SK-N-SH (cell line): ENCODE data around the gene ADGRL4. TPM values are rescaled to one million over a fixed set of nuclear protein-coding genes. Genes with fewer than 3 reads are reported as not detected.

Experiments
- CTCF ChIA-PET: fragments of 300-600, 350-600 bp; formaldehyde crosslinking; extraction: SDS; loops from one replicate; lab custom pipeline; 2021; lab: Yijun Ruan, JAX
- POLR2A ChIA-PET: fragments of 350-600 bp; sonication (Branson Sonifier 250); formaldehyde crosslinking; extraction: SDS; loops from one replicate; lab custom pipeline; 2020; ENCODE audit warnings: antibody characterized with exemption, inconsistent platforms; lab: Yijun Ruan, JAX
- DNase-seq: peaks from one replicate; pipeline ENCODE4 v3.0.0; 2012
- H2AFZ ChIP-seq: fragments of 200-600 bp; sonication (generic); 2 replicates; pipeline ENCODE4 v1.8.1; 2016; ENCODE audit warnings: antibody characterized with exemption, mild to moderate bottlenecking, low read depth
- H3F3A ChIP-seq: fragments of 200-600 bp; sonication (generic); replicated peaks from 2 replicates; pipeline ENCODE3; 2016; ENCODE audit warnings: antibody characterized with exemption, mild to moderate bottlenecking; ENCODE audit not compliant: insufficient read depth
- H3K27ac ChIP-seq, 2 experiments: fragments of 200-500 bp in 1 of 2; fragments of 200-600 bp in 1 of 2; sonication (Bioruptor generic) in 1 of 2; sonication (generic), shearing (Covaris generic) in 1 of 2; 2 replicates each; pipeline versions ENCODE4 v1.5.1 to v1.6.1; 2014 to 2016; ENCODE audit warnings: low read depth in 2 of 2, inconsistent platforms in 1 of 2, low read length in 1 of 2, mild to moderate bottlenecking in 1 of 2, mixed read lengths in 1 of 2
- H3K27me3 ChIP-seq: fragments of 200-600 bp; sonication (generic), shearing (Covaris generic); 2 replicates; pipeline ENCODE4 v1.6.1; 2016; ENCODE audit warnings: mixed run types; ENCODE audit not compliant: insufficient read depth
- H3K36me3 ChIP-seq, 2 experiments: fragments of 200-500 bp in 1 of 2; fragments of 200-600 bp in 1 of 2; sonication (Bioruptor generic) in 1 of 2; sonication (generic) in 1 of 2; replicated peaks in 1 of 2; 2 replicates each; pipeline versions ENCODE3 to v1.5.1; 2014 to 2016; ENCODE audit warnings: low read length in 1 of 2, mild to moderate bottlenecking in 1 of 2; ENCODE audit not compliant: insufficient read depth in 2 of 2, control insufficient read depth in 1 of 2
- H3K4me1 ChIP-seq, 2 experiments: fragments of 200-500 bp in 1 of 2; fragments of 200-600 bp in 1 of 2; sonication (Bioruptor generic) in 1 of 2; sonication (generic), shearing (Covaris generic) in 1 of 2; 2 replicates each; pipeline versions ENCODE4 v1.5.1 to v1.6.1; 2014 to 2016; ENCODE audit warnings: low read depth in 1 of 2, low read length in 1 of 2, mixed run types in 1 of 2; ENCODE audit not compliant: insufficient read depth in 2 of 2, control insufficient read depth in 1 of 2
- H3K4me2 ChIP-seq: fragments of 200-600 bp; sonication (generic), shearing (Covaris generic); 2 replicates; pipeline ENCODE4 v1.6.1; 2017; ENCODE audit warnings: mixed run types
- H3K4me3 ChIP-seq, 2 experiments: fragments of 200-500 bp in 1 of 2; fragments of 200-600 bp in 1 of 2; sonication (Bioruptor generic) in 1 of 2; sonication (generic), shearing (Covaris generic) in 1 of 2; 2 replicates each; pipeline versions ENCODE4 v1.5.1 to v1.8.1; 2014 to 2016; ENCODE audit warnings: low read depth in 2 of 2, inconsistent platforms in 1 of 2, low read length in 1 of 2, mild to moderate bottlenecking in 1 of 2, mixed read lengths in 1 of 2, moderate library complexity in 1 of 2
- H3K79me2 ChIP-seq: fragments of 200-600 bp; sonication (generic); 2 replicates; pipeline ENCODE4 v1.8.1; 2017; ENCODE audit warnings: mild to moderate bottlenecking; ENCODE audit not compliant: insufficient read depth
- H3K9ac ChIP-seq: fragments of 200-600 bp; sonication (generic); 2 replicates; pipeline ENCODE4 v1.6.1; 2017; ENCODE audit warnings: mixed run types
- H3K9me2 ChIP-seq: fragments of 200-600 bp; sonication (generic); 2 replicates; pipeline ENCODE4 v1.6.1; 2017; ENCODE audit warnings: mixed run types
- H3K9me3 ChIP-seq: fragments of 200-600 bp; sonication (generic); 2 replicates; pipeline ENCODE4 v1.6.1; 2017; ENCODE audit warnings: mixed run types, mild to moderate bottlenecking, moderate library complexity
- H4K20me1 ChIP-seq: fragments of 200-600 bp; sonication (generic); 2 replicates; pipeline ENCODE4 v1.6.1; 2017; ENCODE audit warnings: mild to moderate bottlenecking, mixed run types; ENCODE audit not compliant: insufficient read depth
- CHD2 ChIP-seq: fragments of 150-350 bp; IDR thresholded peaks from 2 replicates; pipeline ENCODE4 v1.6.1; 2018; ENCODE audit warnings: low read length; ENCODE audit not compliant: partially characterized antibody
- CTCF ChIP-seq: fragments of 200-600 bp; sonication (generic); IDR thresholded peaks from 2 replicates; pipeline ENCODE4 v1.6.1; 2017; ENCODE audit warnings: antibody characterized with exemption, mild to moderate bottlenecking, moderate library complexity
- ELF1 ChIP-seq: IDR thresholded peaks from 2 replicates; pipeline ENCODE4 v1.4.0; 2012
- EP300 ChIP-seq, 2 experiments: IDR thresholded peaks; 2 replicates each; pipeline versions ENCODE4 v1.4.0 to v1.6.1; 2012; ENCODE audit warnings: borderline replicate concordance in 1 of 2, low read depth in 1 of 2, low read length in 1 of 2
- EZH2phosphoT487 ChIP-seq: fragments of 200-600 bp; sonication (generic); IDR thresholded peaks from 2 replicates; pipeline ENCODE4 v1.6.1; 2017; ENCODE audit warnings: low read depth, mixed run types, mild to moderate bottlenecking, antibody characterized with exemption, moderate library complexity, borderline replicate concordance
- FOXJ3 ChIP-seq: sonication (generic); formaldehyde crosslinking; IDR thresholded peaks from 2 replicates; pipeline ENCODE4 v1.5.1; 2020; ENCODE audit warnings: mild to moderate bottlenecking, missing genetic modification reagents
- MEF2A ChIP-seq: IDR thresholded peaks from 2 replicates; pipeline ENCODE4 v1.4.0; 2012; ENCODE audit warnings: low read depth, borderline replicate concordance
- NFIC ChIP-seq: IDR thresholded peaks from 2 replicates; pipeline ENCODE4 v1.4.0; 2012; ENCODE audit warnings: borderline replicate concordance
- NRF1 ChIP-seq: IDR thresholded peaks from 2 replicates; pipeline ENCODE4 v1.6.1; 2012; ENCODE audit warnings: low read depth, mild to moderate bottlenecking, low read length
- PBX3 ChIP-seq: IDR thresholded peaks from 2 replicates; pipeline ENCODE4; 2012
- RCOR1 ChIP-seq: fragments of 150-350 bp; IDR thresholded peaks from 2 replicates; pipeline ENCODE4 v1.6.1; 2017; ENCODE audit warnings: antibody characterized with exemption, low read length
- REST ChIP-seq: IDR thresholded peaks from 2 replicates; pipeline ENCODE4 v1.6.1; 2012; ENCODE audit warnings: mild to moderate bottlenecking, low read depth, low read length, moderate library complexity
- RXRA ChIP-seq: IDR thresholded peaks from 2 replicates; pipeline ENCODE4 v1.4.0; 2012; ENCODE audit warnings: low read depth, mild to moderate bottlenecking, borderline replicate concordance
- SIN3A ChIP-seq: IDR thresholded peaks from 2 replicates; pipeline ENCODE4 v1.6.1; 2012; ENCODE audit warnings: low read depth, mild to moderate bottlenecking, low read length, moderate library complexity, borderline replicate concordance
- SMC3 ChIP-seq: IDR thresholded peaks from 2 replicates; pipeline ENCODE4 v1.6.1; 2012; ENCODE audit warnings: low read depth, low read length, improper control_type of control experiment
- TAF1 ChIP-seq: IDR thresholded peaks from 2 replicates; pipeline ENCODE4 v1.6.1; 2012; ENCODE audit warnings: low read depth, mild to moderate bottlenecking, low read length, moderate library complexity, borderline replicate concordance
- ZBTB33 ChIP-seq: IDR thresholded peaks from 2 replicates; pipeline ENCODE4 v1.4.0; 2012; ENCODE audit warnings: low read depth, borderline replicate concordance
- WGBS: methylation state at CpG from one replicate; pipeline ENCODE4 v1.1.6; 2017; ENCODE audit warnings: low lambda C conversion rate; 5-methylcytosine and 5-hydroxymethylcytosine counted together
- polyA plus RNA-seq, 3 experiments: library from polyadenylated mRNA; depleted of rRNA; stranded (reverse); fragments of >200 nt; gene quantifications; 2 replicates each; pipeline ENCODE4 v1.2.3, GENCODE V29; 2012
- TF ChIP-seq, protein P1 (sequence below): fragments of 150-350 bp; IDR thresholded peaks from 2 replicates; pipeline ENCODE4 v1.6.1; 2016; ENCODE audit warnings: mild to moderate bottlenecking, low read depth, low read length

The ADGRL4 gene
- polyA plus RNA-seq, 1 of the 3 experiments (the other 2 are of a cell fraction): 0.30 TPM

GRCh38 chr1:79041666-79042065 lies 35.1 kb upstream of the ADGRL4 start:
- Histone ChIP-seq H3K36me3 (no peaks in the 10 kb centered on the region), H4K20me1 (no peaks in the 10 kb centered on the region), H3K4me1 (peaks cover 0 to 9% of the 10 kb centered on the region in 2 experiments; a peak in 2 of 4 replicates), H2AFZ (no peak overlapping the region), H3K9me3 (no peaks in the 10 kb centered on the region), H3K4me3 (no peak overlapping the region), H3K27ac (no peak overlapping the region), H3K27me3 (no peaks in the 10 kb centered on the region), H3F3A (peaks cover 19% of the 10 kb centered on the region), H3K4me2 (no peak overlapping the region), H3K79me2 (no peaks in the 10 kb centered on the region), H3K9me2 (no peaks in the 10 kb centered on the region), H3K9ac (no peak overlapping the region)
- TF ChIP-seq EP300 (IDR thresholded peaks at IDR 0.05; ENCODE audit: borderline replicate concordance in 1 of 2, low read depth in 1 of 2, low read length in 1 of 2) (no peak), ZBTB33 (no peak), REST (no peak), NRF1 (no peak), RCOR1 (no peak), FOXJ3 (CRISPR knock-in tag) (no peak), ELF1 (no peak), EZH2phosphoT487 (no peak), CTCF (no peak), NFIC (no peak), SIN3A (no peak), SMC3 (no peak), RXRA (no peak), CHD2 (no peak), TAF1 (no peak), MEF2A (no peak), PBX3 (no peak)
- TF ChIP-seq, protein P1, sequence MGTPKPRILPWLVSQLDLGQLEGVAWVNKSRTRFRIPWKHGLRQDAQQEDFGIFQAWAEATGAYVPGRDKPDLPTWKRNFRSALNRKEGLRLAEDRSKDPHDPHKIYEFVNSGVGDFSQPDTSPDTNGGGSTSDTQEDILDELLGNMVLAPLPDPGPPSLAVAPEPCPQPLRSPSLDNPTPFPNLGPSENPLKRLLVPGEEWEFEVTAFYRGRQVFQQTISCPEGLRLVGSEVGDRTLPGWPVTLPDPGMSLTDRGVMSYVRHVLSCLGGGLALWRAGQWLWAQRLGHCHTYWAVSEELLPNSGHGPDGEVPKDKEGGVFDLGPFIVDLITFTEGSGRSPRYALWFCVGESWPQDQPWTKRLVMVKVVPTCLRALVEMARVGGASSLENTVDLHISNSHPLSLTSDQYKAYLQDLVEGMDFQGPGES: no peak
- 95% methylated on average over 3 of the region's 3 CpGs for WGBS
- POLR2A ChIA-PET: no interaction called here
- CTCF ChIA-PET: no interaction called here
- no peak for DNase-seq
